ENCODE results near the gene TFAP2A. TPM values are rescaled to one million over a fixed set of nuclear protein-coding genes. Genes with fewer than 3 reads are reported as not detected.

The TFAP2A gene
- total RNA-seq, 2 donors from 2014 or later = 0.14 TPM; not detected in 1

DNA sequence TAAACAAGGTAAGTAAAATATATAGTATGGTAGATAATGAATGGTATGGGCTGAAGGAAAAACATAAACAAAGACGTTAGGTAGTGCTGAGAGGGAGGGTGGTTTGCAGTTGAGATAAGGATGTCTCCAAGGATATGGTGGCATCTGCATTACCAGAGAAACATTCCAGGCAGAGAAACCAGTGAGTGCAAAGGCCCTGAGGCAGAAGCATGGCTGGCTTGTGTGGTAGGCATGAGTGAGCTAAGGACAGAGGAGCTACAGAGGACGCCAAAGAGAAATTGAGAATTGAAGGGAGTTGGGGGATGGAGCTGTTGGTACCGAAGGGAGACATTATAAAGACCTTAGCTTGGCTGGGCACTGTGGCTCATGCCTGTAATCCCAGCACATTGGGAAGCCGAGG lies 18.4 kb upstream of the TFAP2A start:
- H3K9me3 Mint-ChIP-seq = no peaks in the 10 kb centered on the region
- H3K36me3 Mint-ChIP-seq = no peaks in the 10 kb centered on the region
- no peak for ATAC-seq
- no peak overlapping the region for H3K27ac Mint-ChIP-seq
- DNase-seq (ENCODE audit: low spot score in 2 of 2) = no peak

DNA sequence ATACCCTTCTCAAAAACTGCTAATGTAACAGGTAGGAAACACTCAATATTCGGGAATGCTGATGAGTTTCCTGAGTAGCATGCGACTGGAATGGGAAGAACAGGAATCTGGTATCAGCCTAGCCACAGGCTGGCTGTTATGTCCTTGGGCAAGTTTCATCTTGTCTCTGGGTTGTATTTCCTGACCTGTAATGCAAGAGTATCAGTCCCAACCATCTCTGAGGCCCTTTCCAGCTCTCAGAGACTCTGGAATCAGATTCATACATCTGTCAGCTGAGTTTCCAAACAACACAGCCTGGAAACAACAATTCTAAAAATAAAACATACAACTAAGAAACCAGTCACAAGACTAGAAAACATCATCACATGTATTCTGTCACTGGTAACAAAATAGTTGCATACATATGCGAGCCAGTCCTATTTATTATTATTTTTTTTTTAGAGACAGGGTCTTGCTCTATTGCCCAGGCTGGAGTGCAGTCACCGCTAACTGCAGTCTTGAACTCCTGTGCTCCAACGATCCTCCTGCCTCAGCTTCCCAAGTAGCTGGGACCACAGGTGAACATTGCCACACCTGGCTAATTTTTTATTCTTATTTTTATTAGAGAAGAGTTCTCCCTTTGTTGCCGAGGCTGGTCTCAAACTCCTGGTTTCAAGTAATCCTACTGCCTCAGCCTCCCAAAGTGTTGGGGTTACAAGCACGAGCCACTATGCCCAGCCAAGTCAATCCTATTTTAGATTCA lies 16.7 kb upstream of the TFAP2A start:
- DNase-seq (ENCODE audit: low spot score in 2 of 2) = no peak
- no peaks in the 10 kb centered on the region for H3K9me3 Mint-ChIP-seq
- no peak overlapping the region for H3K27ac Mint-ChIP-seq
- ATAC-seq = no peak
- no peaks in the 10 kb centered on the region for H3K36me3 Mint-ChIP-seq

DNA sequence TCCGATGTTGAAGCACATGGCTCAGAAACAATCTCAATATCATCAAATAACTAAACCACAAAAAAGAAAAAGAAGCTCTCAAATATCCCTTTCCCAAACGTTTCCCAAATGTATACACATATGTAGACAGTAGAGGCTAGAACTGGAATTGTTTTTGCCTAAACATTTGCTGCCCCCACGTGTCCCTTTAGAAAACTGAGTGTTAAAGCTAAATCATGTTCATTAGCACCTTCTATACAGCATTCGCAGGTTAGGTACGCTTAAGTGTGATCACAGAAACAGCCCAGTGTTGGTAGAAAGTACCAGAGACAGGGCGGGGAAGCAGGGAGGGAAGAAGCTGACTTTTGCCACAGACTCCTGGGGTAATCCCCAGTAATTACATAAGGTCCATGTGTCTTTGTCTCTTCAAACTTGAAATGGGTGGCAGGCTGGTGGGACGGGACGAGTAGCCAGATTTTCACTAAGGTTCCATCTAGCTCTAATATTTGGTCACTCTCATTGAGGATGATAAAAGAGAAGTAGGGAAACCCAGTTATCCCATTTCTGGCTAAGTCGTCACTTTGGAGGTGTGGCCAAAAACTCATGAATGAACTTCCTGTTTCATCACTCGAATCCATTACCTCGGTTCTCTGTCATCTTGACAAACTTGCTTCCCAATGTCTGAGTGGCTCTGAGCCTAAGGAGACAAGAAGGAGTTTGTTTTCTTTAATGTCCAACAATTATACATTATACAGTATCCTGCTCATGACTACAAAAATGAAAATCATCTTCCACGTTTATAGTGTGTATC lies 15.0 kb upstream of the TFAP2A start:
- no peaks in the 10 kb centered on the region for H3K9me3 Mint-ChIP-seq
- DNase-seq (ENCODE audit: low spot score in 2 of 2) (no peak), ATAC-seq (peak; percentile 26 to 58)
- H3K36me3 Mint-ChIP-seq = peaks cover 0 to 6% of the 10 kb centered on the region in 2 donors
- H3K27ac Mint-ChIP-seq = no peak overlapping the region

DNA sequence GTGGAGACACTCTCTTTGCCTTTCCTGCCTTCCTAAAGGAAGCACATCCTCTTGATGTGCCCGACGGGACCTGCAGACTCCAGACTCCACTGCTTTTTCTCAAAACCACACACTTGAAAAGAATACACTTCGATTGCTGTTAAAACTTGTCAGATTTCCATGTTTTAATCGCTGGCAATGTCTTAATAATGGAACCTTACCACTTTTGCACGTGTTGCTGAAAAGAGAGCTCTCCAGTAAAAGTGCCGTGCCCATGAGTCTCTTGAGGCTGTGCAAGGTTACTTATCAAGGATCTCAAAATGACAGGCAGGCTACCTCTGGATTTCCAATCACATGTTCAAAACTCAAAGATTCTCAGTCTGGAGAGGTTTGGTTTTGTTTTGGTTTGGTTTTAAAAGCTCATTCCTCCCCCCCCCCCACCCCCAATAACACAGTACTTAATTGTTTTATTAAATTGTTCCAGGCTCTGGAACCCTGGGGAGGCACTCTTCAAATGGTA lies 12.0 kb upstream of the TFAP2A start:
- no peaks in the 10 kb centered on the region for H3K9me3 Mint-ChIP-seq
- no peak for ATAC-seq
- no peak for DNase-seq (ENCODE audit: low spot score in 2 of 2)
- H3K27ac Mint-ChIP-seq = no peak overlapping the region
- peaks cover 0 to 14% of the 10 kb centered on the region in 2 donors for H3K36me3 Mint-ChIP-seq

DNA sequence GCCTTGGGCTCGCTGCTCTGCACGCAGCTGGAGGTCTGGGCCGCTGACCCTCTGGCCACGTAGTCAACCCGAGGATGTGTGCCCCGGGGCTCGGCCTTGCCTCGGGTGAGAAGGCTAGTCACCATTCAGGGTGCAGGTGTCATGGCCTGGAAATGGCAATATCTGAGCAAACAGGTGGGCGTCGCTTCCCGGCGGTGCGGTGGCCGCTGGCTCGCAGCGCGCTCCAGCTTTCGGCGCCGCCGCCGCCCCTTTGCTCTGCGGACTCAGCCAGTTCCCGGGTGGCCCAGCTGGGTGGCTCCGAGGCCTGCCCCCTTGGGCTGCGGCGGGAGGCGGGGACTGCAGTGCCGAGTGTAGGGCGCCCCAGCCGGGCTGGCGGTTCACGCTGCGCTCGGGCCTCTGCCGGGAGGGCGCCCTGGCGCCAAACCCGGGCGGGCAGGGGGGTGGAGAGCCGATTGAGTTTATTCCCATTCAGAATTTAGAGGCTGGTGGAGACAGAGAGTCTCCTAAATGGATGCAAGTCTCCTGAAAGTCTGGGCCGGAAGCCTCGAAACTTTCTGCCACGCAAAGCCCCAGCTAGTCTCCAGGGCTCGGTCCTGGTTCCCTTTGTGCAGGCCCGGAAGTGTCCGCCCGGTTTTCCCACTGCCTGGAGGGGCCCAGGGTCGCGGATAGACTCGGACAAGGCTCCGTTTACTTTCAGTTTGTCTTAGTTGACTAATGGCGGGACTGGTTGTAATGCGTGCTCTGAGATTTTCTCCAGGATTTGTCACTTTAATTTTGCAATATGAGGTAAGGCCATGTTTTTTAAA lies 11.3 kb upstream of the TFAP2A start:
- ATAC-seq = no peak
- H3K27ac Mint-ChIP-seq = no peak overlapping the region
- peaks cover 0 to 14% of the 10 kb centered on the region in 2 donors for H3K36me3 Mint-ChIP-seq
- no peak for DNase-seq (ENCODE audit: low spot score in 2 of 2)
- H3K9me3 Mint-ChIP-seq = no peaks in the 10 kb centered on the region

DNA sequence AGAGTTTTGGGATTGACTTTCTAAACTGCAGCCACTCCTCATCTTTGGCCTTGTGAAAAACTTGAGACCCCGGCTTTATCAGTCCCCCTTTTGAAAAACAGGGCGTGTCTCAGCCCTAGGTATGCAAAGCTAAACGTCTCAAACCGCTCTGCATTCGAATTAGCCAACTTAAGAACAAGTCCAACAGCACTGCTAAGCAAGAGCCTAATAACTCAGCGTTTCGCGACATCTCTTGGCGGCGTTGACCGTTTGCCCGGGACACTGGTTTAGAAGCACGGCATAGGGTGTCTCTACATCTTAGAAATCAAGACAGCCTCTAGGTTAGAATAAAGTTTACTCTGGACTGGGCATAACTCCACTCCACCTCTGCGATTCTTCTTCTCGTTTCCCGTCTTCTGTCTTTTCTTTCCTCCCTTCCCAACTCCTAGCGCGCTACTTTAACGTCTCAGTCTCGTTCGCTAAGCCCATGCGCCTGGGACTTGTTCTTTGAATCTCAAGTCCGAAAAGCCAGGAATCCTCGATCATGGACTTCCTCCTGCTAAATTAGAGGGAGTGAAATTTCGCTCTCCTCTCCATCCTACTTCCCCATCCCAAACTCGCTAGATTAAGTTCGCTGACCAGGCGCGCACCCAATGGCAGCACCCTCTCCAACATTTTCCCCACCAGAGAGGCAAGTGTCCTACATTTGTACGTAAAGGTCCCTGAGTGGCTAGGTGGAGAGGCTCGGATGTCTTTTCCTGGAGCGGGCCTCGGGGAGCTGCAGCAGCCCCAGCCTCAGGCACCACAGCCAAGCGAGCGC lies 10.5 kb upstream of the TFAP2A start:
- peaks cover 0 to 14% of the 10 kb centered on the region in 2 donors for H3K36me3 Mint-ChIP-seq
- H3K27ac Mint-ChIP-seq = peak overlapping the region in 1 of 2 donors; percentile 79
- H3K9me3 Mint-ChIP-seq = no peaks in the 10 kb centered on the region
- no peak for ATAC-seq
- no peak for DNase-seq (ENCODE audit: low spot score in 2 of 2)

DNA sequence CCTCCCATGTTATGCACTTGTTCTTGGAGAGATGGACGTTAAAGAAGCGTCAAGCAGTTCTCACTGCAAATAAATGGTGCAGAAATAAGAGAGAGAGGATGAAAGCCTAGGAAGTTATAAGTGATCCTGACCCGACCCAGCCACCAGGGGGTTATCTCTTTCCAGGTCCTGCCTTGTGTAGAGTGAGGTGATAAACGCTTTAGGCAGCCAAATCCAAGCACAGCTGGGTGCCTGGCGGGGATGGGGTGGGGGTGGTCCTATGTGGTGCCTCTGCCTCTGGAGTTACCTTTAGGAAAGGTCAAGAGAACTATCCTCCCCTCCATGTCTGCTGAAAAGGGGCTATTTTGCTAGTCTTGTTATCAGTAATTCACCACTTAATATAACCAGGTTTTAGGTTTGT lies 9.2 kb upstream of the TFAP2A start:
- no peak for DNase-seq (ENCODE audit: low spot score in 2 of 2)
- ATAC-seq = peak in 1 of 2 donors; percentile 41
- Mint-ChIP-seq H3K9me3 (no peaks in the 10 kb centered on the region), H3K27ac (no peak overlapping the region), H3K36me3 (peaks cover 0 to 14% of the 10 kb centered on the region in 2 donors)

DNA sequence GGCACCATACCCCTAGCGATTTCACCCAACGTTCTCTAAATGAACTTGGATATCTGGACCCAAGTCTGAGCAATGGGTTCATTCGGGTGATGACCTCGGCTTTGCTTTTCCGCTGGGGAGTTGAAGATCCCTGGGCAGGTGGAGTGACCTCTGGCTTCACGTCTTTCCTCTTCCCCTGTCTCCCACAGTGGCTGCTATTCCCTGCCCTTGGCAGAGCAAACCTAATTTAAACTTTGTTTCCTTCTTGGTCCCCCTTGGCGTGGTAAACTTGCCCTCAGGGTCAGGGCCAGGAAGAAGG lies 7.8 kb upstream of the TFAP2A start:
- no peak for ATAC-seq
- Mint-ChIP-seq H3K9me3 (no peaks in the 10 kb centered on the region), H3K36me3 (peaks cover 5 to 21% of the 10 kb centered on the region in 2 donors), H3K27ac (no peak overlapping the region)
- DNase-seq (ENCODE audit: low spot score in 2 of 2) = no peak

DNA sequence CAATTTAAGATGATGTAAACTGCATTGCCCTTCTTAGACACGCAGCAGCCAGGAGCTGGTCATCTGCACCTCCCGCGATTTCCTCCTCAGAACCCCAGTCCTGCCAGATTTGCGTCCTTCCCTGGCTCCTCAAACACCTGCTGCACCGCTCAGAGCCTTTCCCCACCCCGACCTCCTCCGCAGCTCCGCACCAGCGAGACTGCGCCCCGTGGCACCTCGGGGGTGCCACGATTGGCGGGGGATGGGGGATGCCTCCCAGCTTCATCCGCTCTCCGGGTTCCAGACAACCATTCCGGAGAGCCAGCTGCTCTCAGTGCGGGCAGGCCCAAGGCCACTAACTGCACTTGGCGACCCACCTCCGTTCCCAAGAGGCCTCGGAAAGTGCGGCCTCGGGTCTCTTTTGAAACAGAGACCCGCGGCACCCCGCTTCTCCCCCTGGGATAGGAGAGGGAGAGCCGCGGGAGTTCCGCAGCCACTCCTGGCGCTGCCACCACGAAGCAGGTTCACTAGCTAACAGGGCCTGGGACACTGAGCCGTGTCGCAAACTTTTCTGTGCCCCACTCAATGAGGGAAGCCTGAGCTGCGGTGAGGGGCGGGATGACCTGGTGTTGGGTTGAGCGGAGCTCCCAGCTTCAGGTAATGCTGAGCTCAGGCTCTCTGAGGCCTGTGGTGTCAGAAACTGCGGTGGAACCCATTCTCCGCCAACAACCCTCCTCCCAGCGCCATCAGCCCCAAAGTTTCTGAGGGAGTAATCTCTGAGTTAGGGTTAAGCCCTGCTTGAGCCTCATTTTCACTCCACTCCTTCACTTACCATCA lies 7.3 kb upstream of the TFAP2A start:
- DNase-seq (ENCODE audit: low spot score in 2 of 2) (no peak), ATAC-seq (no peak)
- Mint-ChIP-seq H3K36me3 (peaks cover 11 to 26% of the 10 kb centered on the region in 2 donors), H3K27ac (no peak overlapping the region), H3K9me3 (no peaks in the 10 kb centered on the region)

DNA sequence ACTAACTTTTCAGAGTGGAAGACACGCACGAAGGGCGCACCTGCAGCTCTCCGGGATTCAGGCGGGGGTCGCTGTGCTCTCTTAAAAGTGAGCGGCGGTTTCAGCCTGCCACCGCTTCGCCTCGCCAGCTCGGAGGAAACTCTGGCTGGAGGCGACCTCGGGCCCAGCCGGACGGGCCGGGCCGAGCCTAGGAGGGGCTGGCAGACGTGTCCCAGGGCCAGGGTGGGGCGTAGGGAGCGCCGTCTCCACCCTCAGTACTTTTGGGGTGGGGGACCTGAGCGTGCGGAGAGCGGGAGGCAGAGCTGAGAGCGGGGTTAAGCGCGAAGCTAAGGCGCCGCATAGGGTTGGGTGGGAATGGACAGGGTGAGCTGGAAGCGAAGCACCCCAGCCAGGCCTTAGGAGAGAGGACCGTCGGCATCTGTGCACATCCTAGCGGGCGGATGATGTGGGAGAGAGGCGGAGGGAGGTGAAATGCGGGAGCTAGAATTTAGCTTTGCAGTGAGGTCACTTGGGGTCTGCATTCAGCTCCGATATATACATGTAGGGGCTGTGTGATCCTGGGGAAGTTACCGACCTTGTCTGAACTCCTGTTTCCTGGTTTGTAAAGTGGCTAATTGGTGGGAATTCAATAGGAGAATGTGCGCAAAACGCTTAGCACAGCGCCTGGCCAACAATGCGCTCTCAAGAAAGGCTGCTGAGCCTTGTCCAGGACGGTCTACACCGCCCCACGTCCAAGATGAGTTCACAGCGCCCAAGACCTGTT lies 6.5 kb upstream of the TFAP2A start:
- H3K9me3 Mint-ChIP-seq = no peaks in the 10 kb centered on the region
- peaks cover 13 to 32% of the 10 kb centered on the region in 2 donors for H3K36me3 Mint-ChIP-seq
- no peak overlapping the region for H3K27ac Mint-ChIP-seq
- DNase-seq (ENCODE audit: low spot score in 2 of 2) = no peak
- ATAC-seq = no peak

DNA sequence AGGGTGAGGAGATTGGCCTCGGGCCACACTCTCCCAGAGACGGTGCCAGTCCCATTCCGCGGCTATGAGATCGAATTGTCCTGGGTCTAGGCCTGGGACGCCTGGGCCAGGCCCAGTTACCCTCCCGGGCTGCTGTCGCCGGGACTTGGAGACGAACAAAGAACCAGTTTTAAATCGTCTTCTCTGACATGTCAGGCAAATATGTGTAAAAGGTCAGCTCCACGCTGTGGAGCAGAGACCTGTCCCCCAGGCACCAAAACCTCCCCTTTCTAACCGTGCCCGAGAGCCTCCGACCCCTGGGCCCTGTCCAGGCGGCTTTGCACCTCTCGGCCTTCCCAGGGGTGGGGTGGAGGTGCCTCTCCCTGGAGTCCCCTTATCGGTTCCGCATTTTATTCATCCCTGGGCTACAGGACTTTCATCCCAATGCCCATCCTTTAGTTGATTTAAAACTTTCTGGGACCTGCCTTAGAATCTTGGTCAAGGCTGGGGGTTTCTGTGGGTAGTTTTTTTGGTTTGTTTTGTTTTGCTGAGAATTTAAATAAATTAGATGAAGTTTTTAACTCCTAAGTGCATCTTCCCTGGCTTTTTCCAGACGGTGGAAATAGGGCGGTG lies 5.8 kb upstream of the TFAP2A start:
- Mint-ChIP-seq H3K9me3 (no peaks in the 10 kb centered on the region), H3K27ac (no peak overlapping the region), H3K36me3 (peaks cover 16 to 37% of the 10 kb centered on the region in 2 donors)
- ATAC-seq (no peak), DNase-seq (ENCODE audit: low spot score in 2 of 2) (no peak)

DNA sequence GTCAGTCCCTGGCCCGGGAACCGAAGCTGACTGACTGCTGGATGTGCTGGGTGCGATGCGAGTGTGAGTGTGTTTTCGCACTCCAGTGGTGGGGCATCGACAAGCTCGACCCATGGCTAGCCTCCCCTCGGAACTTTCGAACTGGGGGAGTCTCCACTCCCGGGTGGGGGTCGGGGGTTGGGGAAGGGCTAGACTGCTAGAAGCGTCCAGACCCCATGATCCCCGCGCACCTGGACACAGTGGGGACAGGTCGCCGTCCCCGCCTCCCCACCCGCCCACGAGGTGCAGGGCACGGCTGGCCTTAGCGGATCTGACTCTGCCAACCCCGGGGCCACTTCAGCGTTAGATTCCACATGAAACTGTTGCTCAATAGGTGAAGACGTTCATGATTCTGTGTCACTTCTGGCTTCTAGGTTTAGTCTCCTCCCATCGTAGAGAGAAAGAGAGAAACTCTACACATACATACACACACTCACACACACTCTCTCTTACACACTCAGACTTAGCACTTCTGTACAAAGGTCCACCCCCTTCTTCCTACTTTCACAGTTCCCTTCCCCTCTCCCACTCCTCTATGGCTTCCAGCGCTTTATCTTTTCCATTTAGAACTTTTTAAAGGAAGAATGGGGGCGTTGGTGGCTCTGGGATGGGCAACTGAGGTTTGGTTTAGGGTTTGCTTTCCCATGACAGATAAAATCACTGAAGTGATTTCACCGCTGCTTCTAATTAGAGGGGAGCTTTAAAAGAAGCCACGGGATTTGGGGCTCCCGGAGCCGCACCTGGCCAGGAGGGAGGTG lies 5.1 kb upstream of the TFAP2A start:
- Mint-ChIP-seq H3K27ac (peak overlapping the region in 1 of 2 donors; percentile 14), H3K9me3 (no peaks in the 10 kb centered on the region)

DNA sequence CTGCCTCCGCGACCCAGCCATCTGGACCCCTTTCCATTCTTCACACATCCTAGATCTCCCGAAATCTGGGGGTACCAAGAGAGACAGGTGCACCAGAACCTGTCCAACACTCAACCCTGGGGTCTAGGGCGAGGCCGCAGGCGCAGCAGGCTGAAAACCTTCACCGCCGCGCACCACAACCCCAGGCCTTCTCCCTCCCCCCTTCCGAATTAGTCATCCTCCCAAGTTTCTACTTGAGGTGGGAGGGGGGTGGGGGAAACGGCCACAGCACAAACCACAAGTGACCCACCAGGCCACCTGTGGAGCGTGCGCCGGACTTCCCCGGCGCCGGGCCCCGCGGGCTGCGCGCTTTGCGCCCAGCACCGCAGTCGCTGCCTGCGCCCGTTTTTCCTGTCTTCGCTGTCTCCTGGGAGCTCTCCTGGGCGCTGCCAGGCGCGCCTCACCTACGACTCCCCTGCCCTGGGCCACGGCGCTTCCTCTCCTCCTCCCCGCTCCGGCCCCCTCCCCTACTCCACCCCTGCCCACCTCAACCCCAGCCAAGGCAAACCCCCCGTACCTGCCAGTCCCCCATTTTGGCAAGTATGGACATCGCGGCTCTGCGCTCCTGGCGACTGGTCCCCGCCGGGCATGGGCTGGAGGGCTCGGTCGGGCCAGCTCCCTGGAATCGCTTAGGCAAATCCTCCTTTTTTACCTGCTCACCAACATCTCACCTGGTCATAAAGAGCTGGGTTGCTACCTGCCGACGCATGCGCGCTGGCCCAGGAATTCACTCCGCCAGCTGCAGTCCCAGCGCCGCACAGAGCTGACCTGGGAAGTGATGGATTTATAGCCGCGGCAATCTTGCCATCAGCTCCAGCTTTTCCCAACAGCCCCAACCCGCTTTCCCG lies 4.2 kb upstream of the TFAP2A start:
- Mint-ChIP-seq H3K36me3 (peaks cover 22 to 45% of the 10 kb centered on the region in 2 donors), H3K9me3 (no peaks in the 10 kb centered on the region), H3K27ac (no peak overlapping the region)
- no peak for DNase-seq (ENCODE audit: low spot score in 2 of 2)
- peak in 1 of 2 donors; percentile 54 for ATAC-seq

More for the DNA sequence above, 5.1 kb upstream of the TFAP2A start:
- no peak for DNase-seq (ENCODE audit: low spot score in 2 of 2)
- ATAC-seq = no peak
- peaks cover 22 to 40% of the 10 kb centered on the region in 2 donors for H3K36me3 Mint-ChIP-seq
